Activated CD8-positive, alpha-beta T cell treated with anti-CD3 and anti-CD28 coated beads for 36 hours (primary cell): ENCODE results near the gene CETP. TPM values are rescaled to one million over a fixed set of nuclear protein-coding genes. Genes with fewer than 3 reads are reported as not detected.

Source experiments
- ATAC-seq: fragments of 200-7000 bp; cut with Tn5 transposase; one replicate; pipeline ENCODE4 v1.10.0; 2021; ENCODE audit warnings: mild to moderate bottlenecking, moderate library complexity
- CTCF ChIA-PET: fragments of 350-600 bp; sonication (Branson Sonifier 250); formaldehyde crosslinking; loops from one replicate; lab custom pipeline; 2021; ENCODE audit warnings: antibody characterized with exemption; lab: Charles Lee
- POLR2A ChIA-PET: fragments of 350-600 bp; sonication (Branson Sonifier 250); formaldehyde crosslinking; loops from one replicate; lab custom pipeline; 2021; ENCODE audit warnings: antibody characterized with exemption; lab: Charles Lee
- DNase-seq: peaks from one replicate; pipeline ENCODE4 v3.0.0-alpha.2; 2020
- H3K27ac Mint-ChIP-seq: one replicate; pipeline ENCODE4 v1.8.0; 2021; ENCODE audit warnings: mild to moderate bottlenecking, mixed read lengths
- H3K27me3 Mint-ChIP-seq: one replicate; pipeline ENCODE4 v1.8.0; 2021; ENCODE audit warnings: mixed read lengths
- H3K36me3 Mint-ChIP-seq: one replicate; pipeline ENCODE4 v1.8.0; 2021; ENCODE audit warnings: low read depth, mixed read lengths
- H3K4me1 Mint-ChIP-seq: one replicate; pipeline ENCODE4 v1.8.0; 2021; ENCODE audit warnings: low read depth, mixed read lengths
- H3K4me3 Mint-ChIP-seq: one replicate; pipeline ENCODE4 v1.8.0; 2021; ENCODE audit warnings: mild to moderate bottlenecking, moderate library complexity, mixed read lengths
- H3K9me3 Mint-ChIP-seq: one replicate; pipeline ENCODE4 v1.8.0; 2021; ENCODE audit warnings: mixed read lengths
- intact Hi-C: fragments of 100-400 bp; cut with micrococcal nuclease; formaldehyde crosslinking; loops from one replicate; pipeline ENCODE4 v1.10.0; 2022
- total RNA-seq, 2 experiments: library from RNA; stranded (reverse); gene quantifications; one replicate each; pipeline ENCODE4 v1.2.3, GENCODE V29; 2021
- TF ChIP-seq, protein P1 (sequence below): fragments of 200-600 bp; IDR thresholded peaks from one replicate; pipeline ENCODE4 v1.8.0; 2022; ENCODE audit warnings: antibody characterized with exemption, mild to moderate bottlenecking

Gene CETP
- total RNA-seq, 2 experiments from 2014 or later: not detected

DNA sequence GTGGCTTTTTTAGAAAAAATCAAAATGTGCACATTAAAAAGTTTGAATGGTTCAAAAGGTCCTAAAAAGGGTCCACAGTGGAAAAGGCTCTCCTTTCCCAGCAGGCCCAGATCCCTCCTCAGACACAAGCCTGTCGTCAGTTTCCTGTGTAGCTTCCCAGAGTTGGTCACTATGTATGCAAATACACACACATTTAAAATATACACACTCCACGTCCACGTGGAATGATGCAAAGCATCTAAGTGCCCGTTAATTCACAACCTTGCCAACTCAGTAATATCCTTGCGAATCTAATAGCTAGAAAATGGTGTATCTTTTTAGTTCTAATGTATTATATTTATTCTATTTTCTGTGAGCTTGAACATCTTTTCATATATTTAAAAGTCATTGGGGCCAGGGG is 45.3 kb downstream of the CETP start:
- POLR2A ChIA-PET: interaction anchor here (0.7 to 20.8 kb wide), 10 partner anchors 14 to 244 kb away, joined by 3 to 367 read pairs (median 4); partner anchors contain the start of gene NLRC5
- TF ChIP-seq, protein P1, sequence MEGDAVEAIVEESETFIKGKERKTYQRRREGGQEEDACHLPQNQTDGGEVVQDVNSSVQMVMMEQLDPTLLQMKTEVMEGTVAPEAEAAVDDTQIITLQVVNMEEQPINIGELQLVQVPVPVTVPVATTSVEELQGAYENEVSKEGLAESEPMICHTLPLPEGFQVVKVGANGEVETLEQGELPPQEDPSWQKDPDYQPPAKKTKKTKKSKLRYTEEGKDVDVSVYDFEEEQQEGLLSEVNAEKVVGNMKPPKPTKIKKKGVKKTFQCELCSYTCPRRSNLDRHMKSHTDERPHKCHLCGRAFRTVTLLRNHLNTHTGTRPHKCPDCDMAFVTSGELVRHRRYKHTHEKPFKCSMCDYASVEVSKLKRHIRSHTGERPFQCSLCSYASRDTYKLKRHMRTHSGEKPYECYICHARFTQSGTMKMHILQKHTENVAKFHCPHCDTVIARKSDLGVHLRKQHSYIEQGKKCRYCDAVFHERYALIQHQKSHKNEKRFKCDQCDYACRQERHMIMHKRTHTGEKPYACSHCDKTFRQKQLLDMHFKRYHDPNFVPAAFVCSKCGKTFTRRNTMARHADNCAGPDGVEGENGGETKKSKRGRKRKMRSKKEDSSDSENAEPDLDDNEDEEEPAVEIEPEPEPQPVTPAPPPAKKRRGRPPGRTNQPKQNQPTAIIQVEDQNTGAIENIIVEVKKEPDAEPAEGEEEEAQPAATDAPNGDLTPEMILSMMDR: no peak
- CTCF ChIA-PET: interaction anchor here (0.7 to 1.9 kb wide), 6 partner anchors 13 to 43 kb away, joined by 3 to 8 read pairs (median 3); partner anchors contain the start of gene NLRC5
- intact Hi-C loops: no loop called here
- H3K4me1 Mint-ChIP-seq: peaks cover 83% of the 10 kb centered on the region
- ATAC-seq: no peak
- H3K27me3 Mint-ChIP-seq: no peaks in the 10 kb centered on the region
- peaks cover under 1% of the 10 kb centered on the region for H3K9me3 Mint-ChIP-seq
- DNase-seq: no peak
- peak overlapping the region; percentile 14 for H3K4me3 Mint-ChIP-seq
- peaks cover 59% of the 10 kb centered on the region for H3K36me3 Mint-ChIP-seq
- H3K27ac Mint-ChIP-seq: peak overlapping the region; percentile 86

DNA sequence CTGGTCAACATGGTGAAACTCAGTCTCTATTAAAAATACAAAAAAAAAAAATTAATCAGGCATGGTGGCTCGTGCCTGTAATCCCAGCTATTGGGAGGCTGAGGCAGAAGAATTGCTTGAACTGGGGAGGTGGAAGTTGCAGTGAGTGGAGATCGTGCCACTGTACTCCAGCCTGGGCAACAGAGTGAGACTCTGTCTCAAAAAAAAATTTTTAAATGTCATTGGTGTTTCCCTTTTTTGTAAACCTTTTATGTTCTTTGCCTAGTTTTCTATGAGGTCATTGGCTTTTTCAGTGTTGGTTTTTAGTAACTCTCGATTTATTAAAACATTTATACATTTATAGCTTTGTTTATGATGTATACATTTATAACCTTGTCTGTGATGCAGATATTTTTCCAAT is 45.8 kb downstream of the CETP start:
- H3K4me1 Mint-ChIP-seq: peaks cover 84% of the 10 kb centered on the region
- POLR2A ChIA-PET: interaction anchor here (0.9 to 20.8 kb wide), 8 partner anchors 15 to 44 kb away, joined by 3 to 367 read pairs (median 4); partner anchors contain the start of gene NLRC5
- H3K9me3 Mint-ChIP-seq: no peaks in the 10 kb centered on the region
- no peak overlapping the region for H3K4me3 Mint-ChIP-seq
- no peak for DNase-seq
- TF ChIP-seq, protein P1: no peak
- no peaks in the 10 kb centered on the region for H3K27me3 Mint-ChIP-seq
- peaks cover 60% of the 10 kb centered on the region for H3K36me3 Mint-ChIP-seq
- intact Hi-C loops: no loop called here
- peak; percentile 15 for ATAC-seq
- CTCF ChIA-PET: interaction anchor here (0.7 to 1.9 kb wide), 7 partner anchors 8 to 43 kb away, joined by 3 to 8 read pairs (median 3); partner anchors contain the start of gene NLRC5
- H3K27ac Mint-ChIP-seq: peak overlapping the region; percentile 86

DNA sequence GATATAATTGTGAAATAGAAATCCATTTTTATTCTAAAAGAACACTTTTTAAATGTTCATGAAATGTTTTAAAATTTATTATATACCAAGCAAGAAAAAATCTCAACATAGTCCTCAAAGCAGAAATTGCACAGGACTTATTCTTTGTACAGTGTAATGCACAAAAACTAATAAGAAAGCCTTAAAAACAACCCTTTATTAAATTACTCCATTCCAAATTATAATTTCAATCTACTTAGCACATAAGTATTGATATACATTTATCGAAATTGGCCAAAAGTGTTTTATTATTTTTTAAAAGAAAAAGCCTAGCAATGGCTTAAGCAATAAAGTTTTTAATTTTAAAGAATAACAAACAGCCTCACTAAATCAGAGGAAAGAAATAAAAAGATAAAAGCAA is 46.7 kb downstream of the CETP start:
- ChIA-PET CTCF (interaction anchor here (1.3 to 2.7 kb wide), 5 partner anchors 9 to 45 kb away, joined by 3 to 13 read pairs (median 5); partner anchors contain the start of gene NLRC5), POLR2A (interaction anchor here (1.4 to 20.8 kb wide), 3 partner anchors 18 to 32 kb away, joined by 5 to 367 read pairs (median 63); partner anchors contain the start of gene NLRC5)
- H3K27me3 Mint-ChIP-seq: no peaks in the 10 kb centered on the region
- H3K27ac Mint-ChIP-seq: peak overlapping the region; percentile 89
- no peaks in the 10 kb centered on the region for H3K9me3 Mint-ChIP-seq
- TF ChIP-seq, protein P1: no peak
- no peak overlapping the region for H3K4me3 Mint-ChIP-seq
- H3K4me1 Mint-ChIP-seq: peaks cover 84% of the 10 kb centered on the region
- no peak for DNase-seq
- H3K36me3 Mint-ChIP-seq: peaks cover 57% of the 10 kb centered on the region
- no peak for ATAC-seq
- intact Hi-C loops: no loop called here

DNA sequence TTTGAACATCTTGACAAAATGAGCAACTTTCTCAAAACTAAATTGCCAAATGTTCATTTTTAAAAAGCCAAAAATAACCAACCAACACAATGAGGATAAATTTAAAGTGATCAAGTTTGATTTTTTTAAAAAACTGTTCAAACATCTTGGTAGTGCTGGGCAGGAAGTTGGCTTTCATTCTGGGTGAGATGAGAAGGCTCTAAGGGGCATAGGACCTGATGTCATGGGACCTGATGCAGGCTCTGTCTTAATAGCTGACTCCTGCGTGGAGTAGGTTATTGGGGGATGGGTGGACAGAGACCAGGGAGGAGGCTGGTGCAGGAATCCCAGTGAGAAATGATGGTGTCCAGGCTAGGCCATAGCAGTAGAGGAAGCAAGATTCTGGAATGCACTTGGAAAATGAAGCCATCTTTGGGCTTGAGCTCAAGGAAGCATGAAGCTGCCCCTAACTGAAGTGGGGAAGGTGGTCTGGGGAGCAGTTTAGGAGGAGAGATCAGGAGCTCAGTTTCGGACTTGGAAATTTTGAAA is 48.0 kb downstream of the CETP start:
- DNase-seq (no peak), ATAC-seq (peak; percentile 28)
- Mint-ChIP-seq H3K9me3 (no peaks in the 10 kb centered on the region), H3K4me1 (peaks cover 82% of the 10 kb centered on the region), H3K4me3 (peak overlapping the region; percentile 46), H3K27me3 (no peaks in the 10 kb centered on the region), H3K27ac (peak overlapping the region; percentile 89), H3K36me3 (peaks cover 56% of the 10 kb centered on the region)
- intact Hi-C loops: no loop called here
- CTCF ChIA-PET: interaction anchor here (0.8 to 2.9 kb wide), 7 partner anchors 10 to 46 kb away, joined by 3 to 17 read pairs (median 5); no protein-coding TSS in a partner anchor
- POLR2A ChIA-PET: interaction anchor here (0.5 to 20.8 kb wide), 9 partner anchors 10 to 68 kb away, joined by 3 to 367 read pairs (median 6); partner anchors contain the start of gene NLRC5
- TF ChIP-seq, protein P1: no peak

DNA sequence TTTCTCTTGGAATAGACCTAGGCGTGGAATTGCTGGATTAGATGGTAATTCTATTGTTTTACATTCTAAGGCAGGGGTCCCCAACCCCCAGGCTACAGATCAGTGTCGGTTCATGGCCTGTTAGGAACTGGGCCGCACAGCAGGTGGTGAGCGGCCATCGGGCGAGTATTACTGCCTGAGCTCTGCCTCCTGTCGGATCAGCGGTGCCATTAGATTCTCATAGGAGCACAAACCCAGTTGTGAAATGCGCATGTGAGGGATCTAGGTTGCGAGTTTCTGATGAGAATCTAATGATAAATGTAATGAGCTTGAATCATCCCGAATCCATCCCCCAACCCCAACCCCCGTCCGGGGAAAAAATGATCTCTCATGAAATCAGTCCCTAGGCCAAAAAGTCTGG is 50.6 kb downstream of the CETP start:
- H3K27ac Mint-ChIP-seq: peak overlapping the region; percentile 96
- H3K4me1 Mint-ChIP-seq: peaks cover 81% of the 10 kb centered on the region
- intact Hi-C loops: no loop called here
- H3K27me3 Mint-ChIP-seq: no peaks in the 10 kb centered on the region
- DNase-seq: no peak
- peaks cover 54% of the 10 kb centered on the region for H3K36me3 Mint-ChIP-seq
- peak overlapping the region; percentile 5 for H3K4me3 Mint-ChIP-seq
- no peak for ATAC-seq
- TF ChIP-seq, protein P1: no peak
- ChIA-PET POLR2A (interaction anchor here (8.9 to 20.8 kb wide), 2 partner anchors 22 to 28 kb away, joined by 63 to 367 read pairs; partner anchors contain the start of gene NLRC5), CTCF (interaction anchor here (0.9 to 1.4 kb wide), 3 partner anchors 16 to 23 kb away, joined by 3 to 4 read pairs (median 3); partner anchors contain the start of gene NLRC5)
- peaks cover 2% of the 10 kb centered on the region for H3K9me3 Mint-ChIP-seq
